ENCODE results near the gene INCA1. TPM values are rescaled to one million over a fixed set of nuclear protein-coding genes. Genes with fewer than 3 reads are reported as not detected.
A peak's percentile ranks its signal among the peaks of the same experiment; 100 is the strongest.

Gene INCA1
- polyA plus RNA-seq, 1 experiment, result 1.3 TPM

GRCh38 chr17:4940555-4941318, 56.6 kb downstream of the INCA1 start:
- DNase-seq (ENCODE audit: low read depth), result no peak
- Histone ChIP-seq H3K27me3 (ENCODE audit: control insufficient read depth, insufficient read depth, low read length) (no peaks in the 10 kb centered on the region), H3K4me3 (ENCODE audit: low read depth, low read length) (peak overlapping the region; percentile 72), H3K36me3 (ENCODE audit: control insufficient read depth, insufficient read depth, low read length) (peaks cover 27% of the 10 kb centered on the region)
- POLR2A ChIA-PET, result interaction anchor here (0.6 to 1.7 kb wide), 4 partner anchors 8 to 31 kb away, joined by 3 to 9 read pairs (median 5); partner anchors contain the start of gene SPAG7
- CTCF ChIA-PET, result interaction anchor here (0.6 to 2.7 kb wide), 10 partner anchors 12 to 55 kb away, joined by 3 to 17 read pairs (median 4); partner anchors contain the start of genes CAMTA2 and CHRNE
- TF ChIP-seq CTCF (IDR thresholded peaks at IDR 0.05; ENCODE audit: insufficient read depth, low read depth, low read length), result no peak

- ChIA-PET CTCF (interaction anchor here (0.6 to 2.7 kb wide), 14 partner anchors 13 to 122 kb away, joined by 3 to 17 read pairs (median 4); partner anchors contain the start of genes CAMTA2, CHRNE, INCA1 and KIF1C), POLR2A (interaction anchor here (0.6 to 1.7 kb wide), 5 partner anchors 9 to 31 kb away, joined by 3 to 9 read pairs (median 3); partner anchors contain the start of gene SPAG7)
- DNase-seq (ENCODE audit: low read depth), result peak; percentile 99
- peaks cover 25% of the 10 kb centered on the region for H3K36me3 ChIP-seq (ENCODE audit: control insufficient read depth, insufficient read depth, low read length)
- TF ChIP-seq CTCF (IDR thresholded peaks at IDR 0.05; ENCODE audit: insufficient read depth, low read depth, low read length), result no peak
- H3K27me3 ChIP-seq (ENCODE audit: control insufficient read depth, insufficient read depth, low read length), result no peaks in the 10 kb centered on the region
- peak within 1 kb of the TSS; percentile 72 for H3K4me3 ChIP-seq (ENCODE audit: low read depth, low read length)
These were observed 57.3 kb downstream of the INCA1 start, which contains the start of the genes RNF167 and SLC25A11 for GRCh38 chr17:4939796-4940554. Gene RNF167 (plus strand): TSS chr17:4940268. CDS start chr17:4940910, 642 bp downstream. Gene SLC25A11 (minus strand): TSS chr17:4940046. CDS start chr17:4939910, 136 bp downstream.

GRCh38 chr17:4939546-4939795, 57.9 kb downstream of the INCA1 start:
- no peak for DNase-seq (ENCODE audit: low read depth)
- Histone ChIP-seq H3K27me3 (ENCODE audit: control insufficient read depth, insufficient read depth, low read length) (no peaks in the 10 kb centered on the region), H3K36me3 (ENCODE audit: control insufficient read depth, insufficient read depth, low read length) (peaks cover 22% of the 10 kb centered on the region), H3K4me3 (ENCODE audit: low read depth, low read length) (peak overlapping the region; percentile 72)
- no peak for TF ChIP-seq CTCF (IDR thresholded peaks at IDR 0.05; ENCODE audit: insufficient read depth, low read depth, low read length)
- ChIA-PET POLR2A (interaction anchor here (0.7 to 1.7 kb wide), 3 partner anchors 12 to 30 kb away, joined by 3 to 9 read pairs (median 3); partner anchors contain the start of gene SPAG7), CTCF (interaction anchor here (1.0 to 2.7 kb wide), 9 partner anchors 14 to 123 kb away, joined by 3 to 17 read pairs (median 5); partner anchors contain the start of genes CAMTA2, INCA1 and KIF1C)

GRCh38 chr17:4938688-4939545, 58.4 kb downstream of the INCA1 start:
- no peak for DNase-seq (ENCODE audit: low read depth)
- peaks cover 21% of the 10 kb centered on the region for H3K36me3 ChIP-seq (ENCODE audit: control insufficient read depth, insufficient read depth, low read length)
- ChIA-PET POLR2A (interaction anchor here (1.7 kb wide), 1 partner anchor 28 kb away, joined by 9 read pairs; the partner anchor contains the start of gene SPAG7), CTCF (interaction anchor here (1.0 to 2.7 kb wide), 7 partner anchors 22 to 123 kb away, joined by 3 to 17 read pairs (median 5); partner anchors contain the start of genes CAMTA2, INCA1 and KIF1C)
- H3K27me3 ChIP-seq (ENCODE audit: control insufficient read depth, insufficient read depth, low read length), result no peaks in the 10 kb centered on the region
- TF ChIP-seq CTCF (IDR thresholded peaks at IDR 0.05; ENCODE audit: insufficient read depth, low read depth, low read length), result no peak
- peak overlapping the region; percentile 72 for H3K4me3 ChIP-seq (ENCODE audit: low read depth, low read length)

Small RNA genes lying within 50 kb of the gene (small RNA-seq; reads per million reads assigned to genes)
- gene MIR6864 (ENCODE audit: insufficient read length, low read depth, low replicate concordance) (0.63 reads per million), gene MIR6865 (ENCODE audit: insufficient read length, low read depth, low replicate concordance) (not detected)

Other genes with a start within 250 kb of the INCA1 start
- not detected in 2 replicates for gene TM4SF5, start 225.6 kb downstream of the INCA1 start, polyA plus RNA-seq (2011; rRNA removed)
- gene VMO1, start 211.2 kb downstream of the INCA1 start, polyA plus RNA-seq (2011; rRNA removed), result 0.27 and 0.92 TPM in 2 replicates
- not detected in 2 replicates for gene GLTPD2, start 208.6 kb downstream of the INCA1 start, polyA plus RNA-seq (2011; rRNA removed)
- gene PSMB6, start 201.4 kb downstream of the INCA1 start, polyA plus RNA-seq (2011; rRNA removed), result 222 and 289 TPM in 2 replicates
- 24.0 and 34.1 TPM in 2 replicates for gene PLD2, start 190.4 kb downstream of the INCA1 start, polyA plus RNA-seq (2011; rRNA removed)
- 32.6 and 69.1 TPM in 2 replicates for gene MINK1, start 164.2 kb downstream of the INCA1 start, polyA plus RNA-seq (2011; rRNA removed)
- 3.3 and 4.5 TPM in 2 replicates for gene C17orf107, start 98.0 kb downstream of the INCA1 start, polyA plus RNA-seq (2011; rRNA removed)
- 0.18 and 0.36 TPM in 2 replicates for gene CHRNE, start 94.4 kb downstream of the INCA1 start, polyA plus RNA-seq (2011; rRNA removed)
- not detected in 2 replicates for gene GP1BA, start 65.2 kb downstream of the INCA1 start, polyA plus RNA-seq (2011; rRNA removed)
- 38.5 and 70.7 TPM in 2 replicates for gene SLC25A11, start 57.5 kb downstream of the INCA1 start, polyA plus RNA-seq (2011; rRNA removed)
- 69.9 and 73.5 TPM in 2 replicates for gene RNF167, start 57.3 kb downstream of the INCA1 start, polyA plus RNA-seq (2011; rRNA removed)
- gene PFN1, start 49.0 kb downstream of the INCA1 start, polyA plus RNA-seq (2011; rRNA removed), result 1,656 and 1,791 TPM in 2 replicates
- 3.8 and 5.9 TPM in 2 replicates for gene ENO3, start 46.4 kb downstream of the INCA1 start, polyA plus RNA-seq (2011; rRNA removed)
- 85.3 and 85.8 TPM in 2 replicates for gene SPAG7, start 29.7 kb downstream of the INCA1 start, polyA plus RNA-seq (2011; rRNA removed)
- gene CAMTA2, start 9.8 kb downstream of the INCA1 start, polyA plus RNA-seq (2011; rRNA removed), result 40.6 and 65.6 TPM in 2 replicates
- gene KIF1C, start 428 bp upstream of the INCA1 start, polyA plus RNA-seq (2011; rRNA removed), result 72.8 and 81.6 TPM in 2 replicates
- 0.13 and 0.23 TPM in 2 replicates for gene SLC52A1, start 37.9 kb upstream of the INCA1 start, polyA plus RNA-seq (2011; rRNA removed)
- gene ZFP3, start 80.9 kb upstream of the INCA1 start, polyA plus RNA-seq (2011; rRNA removed), result 2.0 and 3.7 TPM in 2 replicates
- gene ZNF232, start 114.4 kb upstream of the INCA1 start, polyA plus RNA-seq (2011; rRNA removed), result 3.1 and 4.4 TPM in 2 replicates
- 0.01 TPM in 1 of 2 replicates, not detected in the other for gene USP6, start 118.5 kb upstream of the INCA1 start, polyA plus RNA-seq (2011; rRNA removed)
- 3.1 and 4.1 TPM in 2 replicates for gene ZNF594, start 194.3 kb upstream of the INCA1 start, polyA plus RNA-seq (2011; rRNA removed)
- gene SCIMP, start 237.3 kb upstream of the INCA1 start, polyA plus RNA-seq (2011; rRNA removed), result not detected in 2 replicates